WI38 (cell line): ENCODE results near the gene MFSD6.

Experiments used
- H3K4me3 ChIP-seq: 2 replicates; pipeline ENCODE4 v1.5.1; 2011; ENCODE audit warnings: low read depth, mild to moderate bottlenecking, control low read depth, low read length
- CTCF ChIP-seq: IDR thresholded peaks from 2 replicates; pipeline ENCODE4 v1.5.1; 2012; ENCODE audit warnings: low read depth, mild to moderate bottlenecking, control low read depth, low read length

MFSD6 gene

GRCh38 chr2:190413421-190413820 lies 5.3 kb downstream of the MFSD6 start:
- no peak overlapping the region for H3K4me3 ChIP-seq
- no peak for TF ChIP-seq CTCF

- H3K4me3 ChIP-seq = no peak overlapping the region
- TF ChIP-seq CTCF = no peak
Observed at GRCh38 chr2:190415251-190415650, 7.1 kb downstream of the MFSD6 start.

- no peak overlapping the region for H3K4me3 ChIP-seq
Observed at GRCh38 chr2:190415794-190416775, 7.9 kb downstream of the MFSD6 start.

GRCh38 chr2:190417045-190417842 lies 9.1 kb downstream of the MFSD6 start:
- TF ChIP-seq CTCF = no peak
- no peak overlapping the region for H3K4me3 ChIP-seq

More at GRCh38 chr2:190415794-190416775, 7.9 kb downstream of the MFSD6 start:
- no peak for TF ChIP-seq CTCF

- no peak overlapping the region for H3K4me3 ChIP-seq
- no peak for TF ChIP-seq CTCF
Observed at GRCh38 chr2:190418727-190419126, 10.6 kb downstream of the MFSD6 start.

GRCh38 chr2:190420801-190421200 lies 12.6 kb downstream of the MFSD6 start:
- H3K4me3 ChIP-seq = no peak overlapping the region
- TF ChIP-seq CTCF = no peak
